MCF 10A (cell line): ENCODE measurements around the gene PRR22. TPM values are rescaled to one million over a fixed set of nuclear protein-coding genes. Genes with fewer than 3 reads are reported as not detected.

ENCODE experiments used
- BruUV-seq: library from RNA; stranded (reverse); fragments of 400-500 nt; replicated peaks from 2 replicates; lab custom pipeline; 2021; lab: Mats Ljungman, UMichigan
- CTCF ChIA-PET: fragments of 300-600 bp; sonication (Branson Sonifier 250); formaldehyde crosslinking; extraction: SDS; loops from one replicate; lab custom pipeline; 2021; ENCODE audit warnings: antibody characterized with exemption, inconsistent platforms; lab: Yijun Ruan, JAX
- POLR2A ChIA-PET: fragments of 300-600, 350-650 bp; sonication (Branson Sonifier 250); formaldehyde crosslinking; extraction: SDS; loops from one replicate; lab custom pipeline; 2020; ENCODE audit warnings: antibody characterized with exemption, inconsistent platforms; lab: Yijun Ruan, JAX
- DNase-seq: peaks from one replicate; pipeline ENCODE4 v3.0.0-alpha.2; 2018; ENCODE audit not compliant: unreplicated experiment
- H3K27ac Mint-ChIP-seq: one replicate; pipeline ENCODE4 v1.8.0; 2022; ENCODE audit warnings: mild to moderate bottlenecking, low read depth, mixed read lengths; ENCODE audit not compliant: unreplicated experiment
- H3K27me3 Mint-ChIP-seq: one replicate; pipeline ENCODE4 v1.8.0; 2022; ENCODE audit warnings: mixed read lengths; ENCODE audit not compliant: insufficient read depth, unreplicated experiment
- H3K36me3 Mint-ChIP-seq: one replicate; pipeline ENCODE4 v1.8.0; 2022; ENCODE audit warnings: mild to moderate bottlenecking, moderate library complexity, mixed read lengths; ENCODE audit not compliant: insufficient read depth, unreplicated experiment
- H3K4me1 Mint-ChIP-seq: one replicate; pipeline ENCODE4 v1.8.0; 2022; ENCODE audit warnings: mixed read lengths; ENCODE audit not compliant: insufficient read depth, unreplicated experiment
- H3K4me3 Mint-ChIP-seq: one replicate; pipeline ENCODE4 v1.8.0; 2022; ENCODE audit warnings: mild to moderate bottlenecking, moderate library complexity, mixed read lengths; ENCODE audit not compliant: unreplicated experiment
- H3K9me3 Mint-ChIP-seq: one replicate; pipeline ENCODE4 v1.8.0; 2022; ENCODE audit warnings: mixed read lengths; ENCODE audit not compliant: unreplicated experiment
- intact Hi-C: fragments of 100-400 bp; cut with micrococcal nuclease; formaldehyde crosslinking; loops from 2 replicates; pipeline ENCODE4 v1.14.1; 2022
- total RNA-seq: library from RNA; stranded (reverse); gene quantifications from 2 replicates; pipeline ENCODE4 v1.2.3, GENCODE V29; 2022
- TF ChIP-seq, protein P1 (sequence below): fragments of 200-600 bp; IDR thresholded peaks from one replicate; pipeline ENCODE4 v1.8.0; 2022; ENCODE audit warnings: antibody characterized with exemption, mild to moderate bottlenecking; ENCODE audit not compliant: unreplicated experiment

PRR22 gene
- total RNA-seq, 1 experiment from 2014 or later = 9.4 TPM

DNA sequence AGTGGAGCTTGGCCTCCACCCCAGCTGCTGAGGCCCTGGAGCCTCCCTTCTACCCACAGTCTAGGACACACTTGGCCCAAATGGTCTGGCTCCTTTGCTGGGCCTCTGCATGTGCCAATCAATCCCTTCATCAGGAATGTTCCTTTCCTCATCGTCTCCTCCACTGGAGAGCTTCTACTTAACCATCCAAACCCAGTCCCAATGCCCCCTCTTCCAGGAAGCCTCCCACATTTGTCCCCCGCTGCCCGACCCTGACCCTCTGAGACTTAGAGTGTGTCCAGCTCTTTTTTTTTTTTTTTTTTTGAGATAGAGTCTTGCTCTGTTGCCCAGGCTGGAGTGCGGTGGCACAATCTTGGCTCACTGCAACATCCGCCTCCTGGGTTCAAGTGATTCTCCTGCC lies 3.9 kb upstream of the PRR22 start:
- no peaks in the 10 kb centered on the region for H3K27me3 Mint-ChIP-seq
- no peak for DNase-seq
- peaks cover 57% of the 10 kb centered on the region for H3K36me3 Mint-ChIP-seq
- H3K4me1 Mint-ChIP-seq = peaks cover 14% of the 10 kb centered on the region
- TF ChIP-seq, protein P1, sequence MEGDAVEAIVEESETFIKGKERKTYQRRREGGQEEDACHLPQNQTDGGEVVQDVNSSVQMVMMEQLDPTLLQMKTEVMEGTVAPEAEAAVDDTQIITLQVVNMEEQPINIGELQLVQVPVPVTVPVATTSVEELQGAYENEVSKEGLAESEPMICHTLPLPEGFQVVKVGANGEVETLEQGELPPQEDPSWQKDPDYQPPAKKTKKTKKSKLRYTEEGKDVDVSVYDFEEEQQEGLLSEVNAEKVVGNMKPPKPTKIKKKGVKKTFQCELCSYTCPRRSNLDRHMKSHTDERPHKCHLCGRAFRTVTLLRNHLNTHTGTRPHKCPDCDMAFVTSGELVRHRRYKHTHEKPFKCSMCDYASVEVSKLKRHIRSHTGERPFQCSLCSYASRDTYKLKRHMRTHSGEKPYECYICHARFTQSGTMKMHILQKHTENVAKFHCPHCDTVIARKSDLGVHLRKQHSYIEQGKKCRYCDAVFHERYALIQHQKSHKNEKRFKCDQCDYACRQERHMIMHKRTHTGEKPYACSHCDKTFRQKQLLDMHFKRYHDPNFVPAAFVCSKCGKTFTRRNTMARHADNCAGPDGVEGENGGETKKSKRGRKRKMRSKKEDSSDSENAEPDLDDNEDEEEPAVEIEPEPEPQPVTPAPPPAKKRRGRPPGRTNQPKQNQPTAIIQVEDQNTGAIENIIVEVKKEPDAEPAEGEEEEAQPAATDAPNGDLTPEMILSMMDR = no peak
- intact Hi-C loops = no loop called here
- no peak overlapping the region for H3K4me3 Mint-ChIP-seq
- ChIA-PET POLR2A (no interaction called here), CTCF (interaction anchor here (0.6 kb wide), 1 partner anchor 67 kb away, joined by 4 read pairs; no protein-coding TSS in a partner anchor)
- H3K27ac Mint-ChIP-seq = peak overlapping the region; percentile 42
- no peaks in the 10 kb centered on the region for H3K9me3 Mint-ChIP-seq
- no TSS peak for BruUV-seq

DNA sequence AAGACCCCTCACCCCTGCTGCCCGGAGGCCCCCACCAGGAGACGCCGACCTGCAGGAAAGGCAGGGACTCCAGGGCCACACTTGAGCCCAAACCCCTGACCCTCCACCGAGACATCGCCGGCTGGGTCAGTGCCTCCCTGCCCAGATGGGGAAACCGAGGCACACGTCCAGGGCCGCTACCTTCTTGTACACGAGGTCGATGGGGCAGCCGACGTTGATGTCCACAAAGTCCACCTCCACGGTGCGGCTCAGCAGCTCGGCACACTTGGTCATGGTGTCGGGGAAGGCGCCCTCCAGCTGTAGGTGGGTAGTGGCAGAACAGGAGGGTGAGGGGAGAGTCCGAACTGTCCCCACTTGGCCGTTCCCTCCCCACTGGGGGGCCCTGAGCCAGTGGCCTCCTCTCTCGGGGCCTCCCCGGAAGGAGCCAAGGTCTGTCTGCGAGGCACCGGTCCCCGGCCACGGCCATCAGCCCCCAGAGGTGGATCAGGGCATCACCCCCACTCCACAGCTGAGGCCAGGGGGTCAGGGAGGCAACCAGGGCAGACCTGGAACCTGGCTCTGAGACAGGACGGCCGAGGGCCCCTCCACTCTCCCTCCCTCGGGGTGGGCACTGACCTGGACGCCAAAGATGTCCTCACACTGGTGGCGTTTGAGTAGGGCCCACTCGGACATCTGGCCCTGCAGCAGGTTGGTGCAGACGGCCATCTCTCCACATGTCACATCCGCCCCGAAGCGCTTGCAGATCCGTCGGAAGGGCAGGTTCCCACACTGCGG lies 3.0 kb upstream of the PRR22 start:
- BruUV-seq = no TSS peak
- ChIA-PET CTCF (no interaction called here), POLR2A (interaction anchor here (0.6 kb wide), 1 partner anchor 574 kb away, joined by 3 read pairs; no protein-coding TSS in a partner anchor)
- no peaks in the 10 kb centered on the region for H3K27me3 Mint-ChIP-seq
- no peaks in the 10 kb centered on the region for H3K9me3 Mint-ChIP-seq
- H3K36me3 Mint-ChIP-seq = peaks cover 57% of the 10 kb centered on the region
- no peak for DNase-seq
- TF ChIP-seq, protein P1 = no peak
- H3K4me1 Mint-ChIP-seq = peaks cover 10% of the 10 kb centered on the region
- H3K4me3 Mint-ChIP-seq = no peak overlapping the region
- no peak overlapping the region for H3K27ac Mint-ChIP-seq
- intact Hi-C loops = no loop called here

DNA sequence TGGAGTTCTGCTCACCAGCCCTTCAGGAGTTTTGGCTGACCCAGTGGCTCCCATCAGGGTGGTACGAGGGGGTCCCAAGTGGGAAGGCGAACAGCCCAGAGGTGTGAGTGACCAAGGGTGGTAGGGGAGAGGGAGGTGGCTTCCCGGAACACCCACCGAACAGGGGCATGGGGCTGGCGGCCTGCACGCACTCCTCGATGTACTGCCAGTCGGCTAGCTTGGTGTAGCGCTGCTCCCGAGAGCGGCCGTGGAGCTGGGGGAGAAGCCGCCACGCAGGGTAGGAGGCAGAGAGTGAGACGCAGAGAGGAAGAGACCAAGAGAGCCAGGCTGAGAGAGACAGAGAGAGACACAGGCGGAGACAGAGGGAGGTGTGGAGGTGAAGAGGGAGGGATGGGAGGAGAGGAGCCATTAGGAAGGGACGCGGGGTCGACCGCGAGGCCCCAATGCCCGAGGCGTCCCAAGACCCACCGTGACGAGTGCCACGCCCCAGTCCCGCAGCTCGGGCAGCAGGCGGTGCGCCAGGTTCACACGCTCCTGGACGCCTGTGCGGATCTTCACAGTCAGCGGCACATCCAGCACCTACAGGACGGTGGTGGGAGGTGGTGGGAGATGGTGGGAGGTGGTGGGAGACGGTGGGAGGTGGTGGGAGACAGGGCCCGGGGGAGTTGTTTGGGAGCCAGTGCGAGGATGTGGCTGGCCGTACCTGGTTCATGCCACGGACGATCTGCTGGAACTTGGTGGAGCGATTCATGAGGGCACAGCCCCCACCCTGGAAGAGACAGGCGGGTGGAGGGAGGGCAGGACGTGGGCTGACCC lies 2.3 kb upstream of the PRR22 start:
- peaks cover 57% of the 10 kb centered on the region for H3K36me3 Mint-ChIP-seq
- H3K27me3 Mint-ChIP-seq = no peaks in the 10 kb centered on the region
- H3K4me3 Mint-ChIP-seq = no peak overlapping the region
- H3K4me1 Mint-ChIP-seq = peaks cover 10% of the 10 kb centered on the region
- BruUV-seq = no TSS peak
- no peaks in the 10 kb centered on the region for H3K9me3 Mint-ChIP-seq
- intact Hi-C loops = no loop called here
- POLR2A ChIA-PET = no interaction called here
- TF ChIP-seq, protein P1 = no peak
- no peak overlapping the region for H3K27ac Mint-ChIP-seq
- CTCF ChIA-PET = no interaction called here
- DNase-seq = no peak

DNA sequence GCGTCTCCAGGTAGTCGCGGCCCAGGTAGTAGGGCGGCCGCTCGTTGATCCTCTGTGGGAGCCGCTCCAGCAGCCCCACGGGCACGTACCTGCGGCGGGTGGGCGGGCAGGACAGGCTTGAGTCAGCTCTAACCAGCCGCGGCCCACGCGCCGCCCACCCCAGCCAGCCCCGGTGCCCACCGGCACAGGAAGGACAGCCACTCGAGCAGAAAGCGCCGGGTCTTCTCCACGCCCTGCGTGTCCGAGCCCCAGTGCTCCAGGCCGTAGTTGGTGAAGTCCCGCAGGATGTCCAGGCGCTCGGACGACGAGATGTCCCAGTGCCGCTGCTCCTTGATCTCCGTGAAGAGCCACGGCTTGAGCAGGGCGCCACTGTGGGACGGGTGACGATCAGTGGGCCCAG lies 877 bp upstream of the PRR22 start:
- H3K36me3 Mint-ChIP-seq = peaks cover 58% of the 10 kb centered on the region
- no peaks in the 10 kb centered on the region for H3K27me3 Mint-ChIP-seq
- no peak overlapping the region for H3K4me3 Mint-ChIP-seq
- H3K4me1 Mint-ChIP-seq = peaks cover 10% of the 10 kb centered on the region
- TF ChIP-seq, protein P1 = no peak
- H3K9me3 Mint-ChIP-seq = no peaks in the 10 kb centered on the region
- no peak for DNase-seq
- CTCF ChIA-PET = no interaction called here
- intact Hi-C loops = no loop called here
- POLR2A ChIA-PET = no interaction called here
- BruUV-seq = no TSS peak
- no peak overlapping the region for H3K27ac Mint-ChIP-seq
